Measurements from ENCODE around the gene SCUBE3. TPM values are rescaled to one million over a fixed set of nuclear protein-coding genes. Genes with fewer than 3 reads are reported as not detected.

Gene SCUBE3
- total and polyA plus RNA-seq, 2 of the 4 experiments (the other 2 are of a cell fraction), result 19.9 to 45.5 TPM

DNA sequence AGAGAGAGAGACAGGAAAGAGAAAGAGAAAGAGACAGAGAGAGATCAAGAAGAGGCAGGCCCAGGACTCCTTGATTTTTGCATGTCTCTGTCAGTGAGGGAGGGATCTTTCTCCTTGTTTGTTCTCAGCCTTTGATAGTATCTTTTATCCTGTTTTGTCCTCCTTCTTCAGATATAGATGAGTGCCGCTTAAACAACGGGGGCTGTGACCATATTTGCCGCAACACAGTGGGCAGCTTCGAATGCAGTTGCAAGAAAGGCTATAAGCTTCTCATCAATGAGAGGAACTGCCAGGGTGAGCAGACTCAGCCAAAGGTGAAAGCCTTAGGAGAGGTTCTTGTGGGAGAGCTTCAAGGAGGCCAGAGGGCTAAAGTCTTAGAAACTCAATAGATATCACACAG, 25.8 kb downstream of the SCUBE3 start:
- ATAC-seq (ENCODE audit: low read depth) (no peak), DNase-seq (no peak)
- Histone ChIP-seq H4K20me1 (ENCODE audit: insufficient read depth, low read length) (peaks cover 14% of the 10 kb centered on the region; the same call in 1 of the 2 replicates), H3K4me1 (ENCODE audit: control insufficient read depth, insufficient read depth, low read length) (peaks cover 5% of the 10 kb centered on the region; the same call in 1 of the 2 replicates), H3K27me3 (ENCODE audit: control insufficient read depth, insufficient read depth, low read length) (no peaks in the 10 kb centered on the region), H3K36me3 (ENCODE audit: control insufficient read depth, insufficient read depth, low read length) (peaks cover 31% of the 10 kb centered on the region; the same call in 1 of the 2 replicates), H3K27ac (ENCODE audit: insufficient read depth, low read length) (no peak overlapping the region), H3K9ac (ENCODE audit: low read depth, low read length) (no peak overlapping the region), H3K56ac (ENCODE audit: extremely low read depth, insufficient read depth, low read length) (no peak overlapping the region), H3K18ac (ENCODE audit: low read depth, low read length) (no peak overlapping the region), H3K79me1 (ENCODE audit: low read depth in 1 of 2, low read length in 2 of 2) (peaks cover 10 to 19% of the 10 kb centered on the region in 2 experiments), H2BK20ac (ENCODE audit: low read depth, low read length) (no peak overlapping the region), H4K91ac (ENCODE audit: insufficient read depth, low read depth, low read length) (no peak overlapping the region), H4K8ac (ENCODE audit: low read depth in 2 of 2, low read length in 2 of 2) (no peak overlapping the region), H3K4me2 (ENCODE audit: low read depth, low read length) (no peak overlapping the region), H2BK15ac (ENCODE audit: low read depth, low read length) (no peak overlapping the region), H3K9me1 (ENCODE audit: insufficient read depth, low read length) (no peaks in the 10 kb centered on the region), H2AK9ac (replicated peaks; ENCODE audit: low read depth, low read length, poor library complexity) (no peak overlapping the region), H3K4ac (ENCODE audit: low read depth, low read length) (no peak overlapping the region), H4K5ac (ENCODE audit: low read depth, low read length) (no peak overlapping the region), H3K14ac (replicated peaks; ENCODE audit: low read depth, low read length) (no peak overlapping the region), H3K23ac (ENCODE audit: low read depth, low read length) (no peak overlapping the region), H3K9me3 (ENCODE audit: control insufficient read depth, insufficient read depth, low read length) (peaks cover 6% of the 10 kb centered on the region), H2AK5ac (ENCODE audit: low read depth, low read length) (no peak overlapping the region), H3K4me3 (ENCODE audit: insufficient read depth, low read depth, low read length) (no peak overlapping the region), H2AFZ (replicated peaks; ENCODE audit: low read length, poor library complexity) (no peak overlapping the region), H2BK120ac (ENCODE audit: low read depth, low read length) (no peak overlapping the region), H2BK5ac (ENCODE audit: low read depth, low read length, poor library complexity, severe bottlenecking) (no peak overlapping the region)
- TF ChIP-seq POLR2A (IDR thresholded peaks at IDR 0.05; ENCODE audit: low read depth, low read length) (no peak), MAZ (IDR thresholded peaks at IDR 0.05; ENCODE audit: borderline replicate concordance, low read depth, low read length) (no peak), RFX5 (IDR thresholded peaks at IDR 0.05; ENCODE audit: low read depth, low read length) (no peak), NFE2L2 (IDR thresholded peaks at IDR 0.05; ENCODE audit: low read depth, low read length) (no peak), USF2 (IDR thresholded peaks at IDR 0.05; ENCODE audit: low read depth, low read length) (no peak), SMC3 (IDR thresholded peaks at IDR 0.05; ENCODE audit: low read depth, low read length) (no peak), FOS (IDR thresholded peaks at IDR 0.05; ENCODE audit: low read depth, low read length) (no peak), CTCF (conservative IDR thresholded peaks at IDR 0.05; ENCODE audit: low read depth, low read length) (no peak), RAD21 (IDR thresholded peaks at IDR 0.05; ENCODE audit: low read length) (no peak), CEBPB (IDR thresholded peaks at IDR 0.05; ENCODE audit: low read depth, low read length) (no peak), RCOR1 (IDR thresholded peaks at IDR 0.05; ENCODE audit: insufficient replicate concordance, low read length) (no peak), BHLHE40 (IDR thresholded peaks at IDR 0.05; ENCODE audit: low read depth, low read length) (no peak)
- TF ChIP-seq, protein P1, sequence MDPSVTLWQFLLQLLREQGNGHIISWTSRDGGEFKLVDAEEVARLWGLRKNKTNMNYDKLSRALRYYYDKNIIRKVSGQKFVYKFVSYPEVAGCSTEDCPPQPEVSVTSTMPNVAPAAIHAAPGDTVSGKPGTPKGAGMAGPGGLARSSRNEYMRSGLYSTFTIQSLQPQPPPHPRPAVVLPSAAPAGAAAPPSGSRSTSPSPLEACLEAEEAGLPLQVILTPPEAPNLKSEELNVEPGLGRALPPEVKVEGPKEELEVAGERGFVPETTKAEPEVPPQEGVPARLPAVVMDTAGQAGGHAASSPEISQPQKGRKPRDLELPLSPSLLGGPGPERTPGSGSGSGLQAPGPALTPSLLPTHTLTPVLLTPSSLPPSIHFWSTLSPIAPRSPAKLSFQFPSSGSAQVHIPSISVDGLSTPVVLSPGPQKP (IDR thresholded peaks at IDR 0.05; ENCODE audit: borderline replicate concordance, low read depth, low read length), result no peak
- no TSS peak for BruUV-seq (replicated peaks)
- 91% methylated on average over 4 of the region's 4 CpGs; no CpG with 5 or more reads in 1 of the 2 experiments for WGBS, 2 experiments (ENCODE audit: extremely low coverage in 2 of 2, insufficient read length in 1 of 2)
- CTCF ChIA-PET, result no interaction called here
- POLR2A ChIA-PET (ENCODE audit: unreplicated experiment), result no interaction called here
- intact Hi-C loops (cut with micrococcal nuclease), result no loop called here
- in situ Hi-C loops (cut with MboI; ENCODE audit: low sequenced_read_pairs), result no loop called here
- dilution Hi-C loops (cut with HindIII; ENCODE audit: low sequenced_read_pairs, unreplicated experiment), result no loop called here

Measured in IMR-90 (cell line).